GM12891 (cell line): ENCODE measurements around the gene NNAT.

ENCODE experiments used
- DNase-seq: peaks from one replicate; pipeline ENCODE4 v3.0.0; 2011; ENCODE audit warnings: low spot score; ENCODE audit not compliant: insufficient read length
- FAIRE-seq: peaks from 2 replicates; lab custom pipeline; 2011; peaks lifted over from hg19 to GRCh38; lab: Jason Lieb, UNC
- PAX5 ChIP-seq: IDR thresholded peaks from 2 replicates; pipeline ENCODE4 v1.6.1; 2011; ENCODE audit warnings: low read length, moderate library complexity, mild to moderate bottlenecking; ENCODE audit not compliant: insufficient read depth, severe bottlenecking
- POLR2A ChIP-seq: IDR thresholded peaks from 2 replicates; pipeline ENCODE4 v1.6.1; 2011; ENCODE audit warnings: low read depth, low read length, control low read depth
- POLR2AphosphoS5 ChIP-seq: IDR thresholded peaks from 2 replicates; pipeline ENCODE4 v1.6.1; 2011; ENCODE audit warnings: low read depth, low read length, control low read depth
- POU2F2 ChIP-seq: IDR thresholded peaks from 2 replicates; pipeline ENCODE4 v1.6.1; 2011; ENCODE audit warnings: low read depth, mild to moderate bottlenecking, control low read depth, low read length, moderate library complexity
- SPI1 ChIP-seq: IDR thresholded peaks from 2 replicates; pipeline ENCODE4 v1.6.1; 2011; ENCODE audit warnings: low read depth, low read length, control low read depth
- TAF1 ChIP-seq: IDR thresholded peaks from 2 replicates; pipeline ENCODE4 v1.6.1; 2011; ENCODE audit warnings: low read depth, low read length, control low read depth

NNAT gene

GRCh38 chr20:37515876-37516275, 5.2 kb upstream of the NNAT start:
- no peak for FAIRE-seq
- DNase-seq, result no peak
- TF ChIP-seq TAF1 (no peak), POLR2AphosphoS5 (no peak), PAX5 (no peak), POU2F2 (no peak)

DNA sequence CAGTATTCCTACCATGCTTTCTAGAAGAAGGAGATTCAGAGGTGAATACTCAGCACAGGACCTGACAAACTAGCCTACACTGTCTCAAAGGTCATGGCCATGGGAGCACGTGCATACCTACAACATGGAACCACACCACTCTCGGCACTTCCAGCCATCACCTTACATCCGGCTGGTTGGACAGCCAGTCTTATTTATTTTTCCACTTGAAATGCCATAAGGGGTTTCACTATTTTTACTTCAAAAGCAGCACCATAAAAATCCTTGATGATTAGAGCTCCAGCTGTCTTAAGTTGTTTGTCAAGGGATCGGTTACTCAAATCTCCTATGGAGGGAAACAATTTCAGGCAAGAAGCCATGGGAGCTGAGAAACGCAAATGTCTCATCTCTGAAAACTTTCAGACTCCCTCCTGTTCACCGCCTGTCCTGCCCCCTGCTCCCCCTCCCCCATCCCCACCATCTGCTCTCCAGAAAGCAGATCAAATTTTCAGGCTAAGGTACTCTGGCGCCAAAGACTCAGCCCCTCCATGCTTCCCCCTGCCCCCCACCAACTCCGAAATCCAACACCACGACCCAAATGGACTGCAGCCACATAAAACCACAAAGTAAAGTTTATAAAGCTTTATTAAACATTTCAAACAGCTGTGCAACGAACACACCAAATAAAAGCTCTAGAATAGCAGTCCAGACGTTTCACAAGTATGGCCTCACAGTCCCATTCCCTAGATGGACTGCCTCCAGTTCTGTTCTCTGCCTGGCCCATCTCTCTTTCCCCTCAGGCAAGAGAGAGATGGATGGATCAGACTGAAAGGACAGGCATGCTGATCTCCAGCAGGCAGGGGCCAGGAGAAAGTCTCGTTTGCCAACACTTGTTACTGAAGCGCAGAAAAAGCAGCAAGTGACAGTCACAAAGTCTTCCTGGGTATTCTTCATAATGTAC, 4.0 kb upstream of the NNAT start:
- FAIRE-seq (no peak), DNase-seq (no peak)
- TF ChIP-seq POU2F2 (no peak), POLR2AphosphoS5 (no peak), TAF1 (no peak), SPI1 (no peak), PAX5 (no peak), POLR2A (no peak)

- DNase-seq, result no peak
- FAIRE-seq, result no peak
- no peak for TF ChIP-seq TAF1
- no peak for TF ChIP-seq PAX5
- no peak for TF ChIP-seq SPI1
- no peak for TF ChIP-seq POU2F2
- no peak for TF ChIP-seq POLR2AphosphoS5
- no peak for TF ChIP-seq POLR2A
Observed at GRCh38 chr20:37518059-37518458, 3.0 kb upstream of the NNAT start.

GRCh38 chr20:37518606-37519507, 2.2 kb upstream of the NNAT start:
- TF ChIP-seq SPI1, result no peak
- TF ChIP-seq POU2F2, result no peak
- TF ChIP-seq POLR2AphosphoS5, result no peak
- no peak for TF ChIP-seq PAX5
- no peak for TF ChIP-seq POLR2A
- no peak for TF ChIP-seq TAF1
- FAIRE-seq (no peak), DNase-seq (no peak)

DNA sequence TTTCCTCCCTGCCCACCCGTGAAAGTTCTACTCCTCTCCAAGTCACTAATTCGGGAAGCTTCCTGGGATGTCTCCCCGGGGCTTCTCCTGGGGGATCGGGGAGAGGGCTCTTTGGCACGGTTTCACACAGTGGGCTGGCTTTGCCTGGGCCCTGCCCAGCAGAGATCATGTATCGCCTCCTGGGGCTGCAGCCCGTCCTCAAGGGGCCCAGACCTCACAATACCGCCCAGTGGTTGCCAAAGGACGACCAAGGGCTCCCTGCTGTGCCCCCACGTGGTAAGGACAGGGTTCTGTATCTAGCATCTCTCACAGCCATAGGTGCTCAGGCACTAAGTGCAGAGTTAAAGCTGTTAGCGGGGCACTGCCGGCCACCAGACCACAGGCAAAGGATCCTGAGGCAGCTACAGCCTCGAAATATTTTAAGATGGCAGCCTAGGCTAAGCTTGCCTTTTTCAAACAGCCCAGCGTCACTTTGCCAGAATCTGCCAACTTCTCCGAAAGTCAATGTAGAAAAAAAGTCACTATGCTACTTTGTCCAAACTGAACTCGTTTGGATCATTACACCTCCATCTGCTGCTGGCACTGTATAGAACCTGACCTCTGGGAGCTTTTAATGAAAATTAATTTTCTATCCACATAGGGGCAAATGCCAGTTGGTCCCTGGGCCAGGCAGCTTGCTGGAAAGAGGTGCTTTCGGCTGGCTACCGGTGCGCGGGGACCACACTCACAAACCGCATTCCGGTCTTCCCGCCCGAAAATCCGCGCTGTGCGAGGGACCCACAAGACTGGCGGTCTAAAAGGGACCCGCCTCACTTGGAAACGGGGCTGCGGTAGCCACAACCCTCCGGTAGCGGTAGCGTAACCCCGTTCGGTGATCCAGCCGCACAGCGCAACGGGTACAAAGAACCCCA, 1.3 kb upstream of the NNAT start:
- DNase-seq, result no peak
- FAIRE-seq, result peak; percentile 69
- no peak for TF ChIP-seq TAF1
- TF ChIP-seq PAX5, result no peak
- TF ChIP-seq POLR2A, result no peak
- TF ChIP-seq SPI1, result no peak
- no peak for TF ChIP-seq POLR2AphosphoS5

- DNase-seq (no peak), FAIRE-seq (no peak)
- TF ChIP-seq SPI1, result no peak
- TF ChIP-seq POU2F2, result no peak
- no peak for TF ChIP-seq POLR2A
- TF ChIP-seq POLR2AphosphoS5, result no peak
Observed at GRCh38 chr20:37520419-37520955, 563 bp upstream of the NNAT start.

- FAIRE-seq (no peak), DNase-seq (no peak)
- TF ChIP-seq PAX5 (no peak), POLR2A (no peak), SPI1 (no peak), POLR2AphosphoS5 (no peak), POU2F2 (no peak), TAF1 (no peak)
Observed at GRCh38 chr20:37522260-37523011, 1.4 kb downstream of the NNAT start.

DNA sequence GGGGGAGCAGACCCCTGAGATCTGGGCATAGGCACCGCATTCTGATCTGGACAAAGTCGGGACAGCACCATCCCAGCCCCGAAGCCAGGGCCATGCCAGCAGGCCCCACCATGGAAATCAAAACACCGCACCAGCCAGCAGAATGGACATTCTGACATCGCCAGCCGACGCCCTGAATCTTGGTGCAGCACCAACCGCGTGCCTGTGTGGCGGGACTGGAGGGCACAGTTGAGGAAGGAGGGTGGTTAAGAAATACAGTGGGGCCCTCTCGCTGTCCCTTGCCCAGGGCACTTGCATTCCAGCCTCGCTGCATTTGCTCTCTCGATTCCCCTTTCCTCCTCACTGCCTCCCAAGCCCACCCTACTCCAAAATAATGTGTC, 2.0 kb downstream of the NNAT start:
- DNase-seq (no peak), FAIRE-seq (no peak)
- no peak for TF ChIP-seq POU2F2
- no peak for TF ChIP-seq POLR2AphosphoS5
- TF ChIP-seq SPI1, result no peak
- TF ChIP-seq PAX5, result no peak
- no peak for TF ChIP-seq POLR2A
- no peak for TF ChIP-seq TAF1
